ENCODE measurements around the gene OR56A5.
A peak's percentile ranks its signal among the peaks of the same experiment; 100 is the strongest.

Gene OR56A5

DNA sequence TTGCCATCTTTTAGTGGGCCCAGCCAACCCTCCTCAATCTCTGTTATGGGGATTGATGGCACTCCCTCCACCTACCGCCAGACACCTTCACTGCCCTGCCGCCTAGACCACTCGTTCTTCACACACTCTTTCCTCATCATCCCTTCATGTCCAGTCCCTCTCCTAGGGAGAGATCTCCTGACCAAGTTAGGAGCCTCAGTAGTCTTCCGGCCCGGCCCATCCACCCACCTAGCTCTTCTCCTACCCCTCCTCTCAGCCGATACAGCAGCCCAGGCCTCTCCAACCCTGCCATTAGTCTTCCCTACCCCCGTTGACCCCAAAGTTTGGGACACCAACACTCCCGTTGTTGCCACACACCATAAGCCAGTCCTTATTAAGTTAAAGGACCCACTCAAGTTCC, 37.2 kb downstream of the OR56A5 start:
- DNase-seq: peak; percentile 21

DNA sequence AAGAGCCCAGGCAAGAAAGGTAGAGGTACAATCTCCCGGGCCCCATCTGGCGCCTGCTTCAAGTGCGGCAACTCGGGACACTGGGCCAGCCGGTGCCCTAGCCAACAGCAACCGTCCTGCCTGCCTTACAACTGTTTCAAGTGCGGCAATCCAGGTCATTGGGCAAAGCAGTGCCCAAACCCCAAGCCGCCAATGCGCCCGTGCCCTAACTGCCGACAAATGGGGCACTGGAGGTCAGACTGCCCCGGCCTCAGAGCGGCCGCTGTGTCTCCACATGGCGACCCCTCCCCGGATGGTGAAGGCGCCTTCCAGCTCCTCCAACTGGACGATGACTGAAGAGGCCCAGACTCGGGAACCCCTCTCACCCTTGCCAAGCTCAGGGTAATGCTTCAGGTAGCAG, 37.7 kb downstream of the OR56A5 start:
- DNase-seq: peak; percentile 58

DNA sequence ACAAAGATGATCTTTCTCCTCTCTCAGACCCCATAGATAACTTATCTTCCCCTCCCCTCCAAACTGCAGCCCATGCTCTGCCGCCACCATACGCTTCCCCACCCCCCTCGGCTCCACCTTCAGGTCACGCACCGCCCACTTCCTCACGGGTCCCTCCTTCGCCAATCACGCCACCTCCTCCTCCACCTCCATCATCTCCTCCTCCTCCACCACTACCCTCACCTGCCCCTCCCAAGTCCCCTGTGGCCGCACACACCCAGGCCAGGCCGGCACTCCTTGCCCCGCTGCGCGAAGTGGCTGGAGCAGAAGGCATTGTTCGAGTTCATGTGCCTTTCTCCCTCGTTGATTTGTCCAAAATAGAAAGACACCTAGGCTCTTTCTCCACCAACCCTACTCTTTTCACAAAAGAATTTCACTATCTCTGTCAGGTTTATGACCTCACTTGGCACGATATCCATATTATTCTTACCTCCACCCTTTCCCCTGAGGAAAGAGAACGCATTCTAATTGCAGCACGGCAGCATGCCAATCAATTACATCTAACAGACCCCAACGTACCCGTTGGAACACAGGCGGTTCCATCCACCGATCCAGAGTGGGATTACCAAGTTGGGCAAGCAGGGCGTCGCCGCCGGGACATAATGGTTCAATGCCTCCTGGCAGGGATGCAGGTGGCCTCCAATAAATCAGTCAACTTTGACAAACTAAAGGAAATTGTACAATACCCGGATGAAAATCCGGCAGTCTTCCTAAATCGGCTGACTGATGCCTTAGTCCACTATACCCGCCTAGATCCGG, 38.5 kb downstream of the OR56A5 start:
- DNase-seq: peak; percentile 25

- DNase-seq: peak; percentile 38
Measured at GRCh38 chr11:5928811-5929210, 39.5 kb downstream of the OR56A5 start.

GRCh38 chr11:5928271-5928670, 40.0 kb downstream of the OR56A5 start:
- DNase-seq: peak; percentile 46

- no peak for DNase-seq
Measured at GRCh38 chr11:5923794-5924193, 44.5 kb downstream of the OR56A5 start.

- DNase-seq: peak; percentile 16
Measured at GRCh38 chr11:5923427-5923776, 44.9 kb downstream of the OR56A5 start.

- peak; percentile 56 for DNase-seq
Measured at GRCh38 chr11:5922749-5923426, 45.4 kb downstream of the OR56A5 start.
